Fibroblast of peridontal ligament (primary cell): ENCODE measurements around the gene PQBP1.
A peak's percentile ranks its signal among the peaks of the same experiment; 100 is the strongest.
"Not testable (repeated sequence)": the region's sequence is repeated elsewhere in the genome, so short reads cannot be mapped to it uniquely, and the experiment has no call there.

Experiments used
- DNase-seq: peaks from one replicate; pipeline ENCODE4 v3.0.0-alpha.2; 2010; ENCODE audit errors: extremely low read depth

PQBP1 gene, protein sequence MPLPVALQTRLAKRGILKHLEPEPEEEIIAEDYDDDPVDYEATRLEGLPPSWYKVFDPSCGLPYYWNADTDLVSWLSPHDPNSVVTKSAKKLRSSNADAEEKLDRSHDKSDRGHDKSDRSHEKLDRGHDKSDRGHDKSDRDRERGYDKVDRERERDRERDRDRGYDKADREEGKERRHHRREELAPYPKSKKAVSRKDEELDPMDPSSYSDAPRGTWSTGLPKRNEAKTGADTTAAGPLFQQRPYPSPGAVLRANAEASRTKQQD

DNA sequence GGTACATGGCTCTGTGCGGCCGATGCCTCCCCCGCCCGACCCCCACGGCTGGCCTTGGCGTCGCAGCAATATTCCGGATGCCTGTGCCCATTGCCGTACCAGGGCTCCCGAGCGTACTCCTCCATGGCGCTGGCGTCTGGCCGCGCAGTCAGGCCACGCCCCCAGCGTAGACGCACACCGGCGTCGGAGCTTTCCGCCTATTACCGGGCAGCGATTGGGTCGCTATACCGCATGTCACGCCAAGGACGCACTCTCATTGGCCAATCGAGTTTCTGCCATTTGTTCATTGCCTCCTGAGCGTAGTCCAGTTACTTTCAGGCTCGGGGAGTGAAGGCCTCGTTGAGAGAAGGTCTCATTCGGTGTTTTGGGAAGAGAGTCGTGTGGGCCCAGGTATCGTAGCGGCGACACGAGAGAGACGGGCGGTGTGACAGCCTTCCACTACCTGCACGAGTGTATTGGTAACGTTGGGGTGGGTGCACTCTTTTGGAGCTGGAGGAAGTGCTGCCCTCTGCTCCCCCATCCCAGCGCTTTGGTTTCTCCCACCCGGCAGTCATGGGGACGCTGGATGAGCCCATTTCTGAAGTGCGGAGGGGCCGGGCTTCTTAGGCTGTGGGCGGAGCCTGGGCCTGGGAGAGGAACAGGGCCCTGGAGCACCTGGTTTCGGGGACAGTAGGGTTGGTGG is at the start of gene PQBP1, which contains the start of gene TIMM17B:
Gene PQBP1 (plus strand): TSS at position 306 of the 682 bp plus-strand sequence. CDS start 580 bp downstream, outside the sequence.
Gene TIMM17B (minus strand): TSS at position 144 of the 682 bp plus-strand sequence. CDS start 19 bp downstream, at position 125.
- DNase-seq, result peak; percentile 96

DNA sequence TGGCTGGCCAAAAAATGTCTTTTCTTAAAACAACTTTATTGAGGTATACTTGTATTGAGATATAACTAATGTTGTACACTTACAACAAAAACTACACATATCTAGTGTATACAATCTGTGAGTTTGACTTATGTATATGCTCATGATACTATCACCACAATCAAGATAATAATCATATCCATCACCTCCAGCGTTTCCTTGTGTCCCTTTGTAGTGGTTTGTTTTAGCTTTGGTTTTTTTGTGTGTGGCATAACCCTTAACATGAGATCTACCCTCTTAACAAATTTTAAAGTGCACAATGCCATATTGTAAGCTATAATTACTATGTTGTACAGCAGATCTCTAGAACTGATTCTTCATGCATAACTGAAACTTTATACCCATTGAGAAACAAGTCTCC is 48.9 kb upstream of the PQBP1 start:
- no peak for DNase-seq

DNA sequence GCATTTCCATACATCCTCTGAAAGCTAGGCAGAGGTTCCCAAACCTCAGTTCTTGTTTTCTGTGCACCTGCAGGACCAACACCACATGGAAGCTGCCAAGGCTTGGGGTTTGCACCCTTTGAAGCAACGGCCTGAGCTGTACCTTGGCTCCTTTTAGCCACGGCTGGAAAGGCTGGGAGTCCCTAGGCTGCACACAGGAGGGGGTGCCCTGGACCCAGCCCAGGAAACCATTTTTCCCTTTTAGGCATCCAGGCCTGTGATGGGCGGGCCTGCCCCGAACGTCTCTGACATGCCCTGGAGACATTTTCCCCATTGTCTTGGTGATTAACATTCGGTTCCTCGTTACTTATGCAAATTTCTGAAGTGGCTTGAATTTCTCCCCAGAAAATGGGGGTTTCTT is 44.9 kb upstream of the PQBP1 start:
- no peak for DNase-seq

DNA sequence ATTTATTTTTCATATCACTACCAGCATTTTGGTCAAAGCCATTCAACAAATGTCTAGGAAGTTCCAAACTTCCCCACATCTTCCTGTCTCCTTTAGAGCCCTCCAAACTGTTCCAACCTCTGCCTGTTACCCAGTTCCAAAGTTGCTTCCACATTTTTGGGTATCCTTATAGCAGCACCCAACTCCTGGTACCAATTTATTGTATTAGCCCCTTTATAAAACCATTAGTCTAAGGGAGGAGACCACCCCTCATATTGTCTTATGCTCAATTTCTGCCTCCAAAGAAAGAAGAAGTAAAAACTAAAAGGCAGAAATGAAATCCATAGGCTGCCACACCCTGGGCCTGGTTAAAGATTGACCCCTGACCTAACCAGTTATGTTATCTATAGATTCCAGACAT is 44.2 kb upstream of the PQBP1 start:
- DNase-seq, result not testable (repeated sequence)

DNA sequence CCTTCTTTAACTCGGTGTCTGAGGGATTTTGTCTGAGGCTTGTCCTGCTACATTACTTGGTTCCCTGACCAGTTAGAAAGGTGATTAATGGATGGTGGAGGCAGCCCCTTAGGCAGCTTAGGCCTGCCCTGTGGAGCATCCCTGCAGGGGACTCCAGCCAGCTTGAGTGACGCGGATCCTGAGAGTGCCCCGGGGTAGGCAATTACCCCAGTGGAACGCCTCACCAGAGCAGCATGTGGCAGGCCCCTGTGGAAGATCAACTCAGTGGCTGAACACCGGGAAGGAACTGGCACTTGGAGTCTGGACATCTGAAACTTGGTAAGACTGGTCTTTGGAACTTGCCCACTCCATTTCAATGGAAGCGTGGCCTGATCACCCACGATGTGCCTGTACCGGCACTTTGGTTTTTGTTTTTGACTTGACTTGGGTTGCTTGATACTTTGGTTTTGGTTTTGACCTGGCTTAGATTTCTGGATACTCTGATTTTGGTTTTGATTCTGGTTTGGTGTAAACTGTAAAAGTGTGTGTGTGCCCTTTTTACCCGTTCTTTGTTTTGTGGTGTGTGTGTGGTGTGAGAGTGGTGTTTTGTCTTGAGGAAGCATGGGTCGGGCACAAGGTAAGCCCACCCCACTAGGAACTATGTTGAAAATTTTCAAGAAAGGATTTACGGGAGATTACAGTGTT is 43.5 kb upstream of the PQBP1 start:
- DNase-seq, result not testable (repeated sequence)

DNA sequence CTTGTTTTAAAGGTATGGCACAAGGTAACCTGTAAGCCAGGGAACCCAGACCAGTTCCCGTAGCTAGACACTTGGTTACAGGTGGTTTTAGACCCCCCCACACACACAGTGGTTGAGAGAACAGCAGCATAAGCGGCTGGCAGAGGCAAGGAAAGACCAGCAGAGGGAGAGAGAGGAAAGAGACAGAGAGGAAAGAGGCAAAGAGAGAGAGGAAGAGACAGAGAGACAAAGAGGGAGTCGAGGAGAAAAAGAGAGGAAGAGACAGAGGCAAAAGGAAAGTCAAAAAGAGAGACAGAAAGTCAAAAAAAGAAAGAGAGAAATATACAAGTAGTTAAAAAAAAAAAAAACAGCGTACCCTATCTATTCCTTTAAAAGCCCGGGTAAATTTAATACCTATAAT is 42.8 kb upstream of the PQBP1 start:
- peak; percentile 10 for DNase-seq

DNA sequence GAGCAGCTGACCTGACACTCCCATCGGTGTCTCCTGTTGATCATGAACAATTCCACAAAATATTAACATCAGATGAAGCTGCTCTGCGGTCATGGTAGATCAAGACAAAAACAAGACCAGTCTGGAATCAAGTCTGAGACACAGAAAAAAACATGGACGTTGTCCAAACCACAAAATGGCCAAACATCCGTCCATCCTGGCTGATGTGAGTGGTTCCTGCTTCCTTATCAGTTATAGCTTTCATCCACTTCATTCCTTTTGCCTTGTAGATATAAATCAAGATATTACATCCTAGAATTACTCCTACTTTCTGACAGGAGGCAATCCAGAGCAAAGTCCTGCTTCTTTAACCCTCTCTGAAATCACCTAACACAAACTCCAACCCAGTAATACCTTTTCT is 33.5 kb upstream of the PQBP1 start:
- peak; percentile 6 for DNase-seq

DNA sequence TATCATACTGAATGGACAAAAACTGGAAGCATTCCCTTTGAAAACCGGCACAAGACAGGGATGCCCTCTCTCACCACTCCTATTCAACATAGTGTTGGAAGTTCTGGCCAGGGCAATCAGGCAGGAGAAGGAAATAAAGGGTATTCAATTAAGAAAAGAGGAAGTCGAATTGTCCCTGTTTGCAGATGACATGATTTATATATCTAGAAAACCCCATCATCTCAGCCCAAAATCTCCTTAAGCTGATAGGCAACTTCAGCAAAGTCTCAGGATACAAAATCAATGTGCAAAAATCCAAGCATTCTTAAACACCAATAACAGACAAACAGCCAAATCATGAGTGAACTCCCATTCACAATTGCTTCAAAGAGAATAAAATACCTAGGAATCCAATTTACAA is 25.7 kb upstream of the PQBP1 start:
- DNase-seq, result not testable (repeated sequence)

DNA sequence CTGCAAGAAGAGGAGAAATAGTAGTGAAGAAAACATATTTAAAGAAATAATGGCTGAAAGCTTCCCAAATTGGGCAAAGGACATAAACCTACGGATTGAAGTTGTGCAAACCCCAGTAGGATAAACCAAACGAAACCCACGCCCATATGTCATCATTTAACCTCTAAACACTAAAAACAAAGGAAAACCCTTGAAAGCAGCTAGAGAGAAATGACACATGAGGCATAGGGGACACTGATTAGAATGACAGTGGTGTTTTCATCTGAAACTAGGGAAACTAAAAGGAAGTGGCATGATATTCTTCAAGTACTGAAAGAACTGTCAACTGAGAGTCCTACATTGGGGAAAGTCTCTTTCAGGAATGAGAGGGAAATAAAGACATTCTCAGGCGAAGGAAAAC is 20.8 kb upstream of the PQBP1 start:
- not testable (repeated sequence) for DNase-seq

DNA sequence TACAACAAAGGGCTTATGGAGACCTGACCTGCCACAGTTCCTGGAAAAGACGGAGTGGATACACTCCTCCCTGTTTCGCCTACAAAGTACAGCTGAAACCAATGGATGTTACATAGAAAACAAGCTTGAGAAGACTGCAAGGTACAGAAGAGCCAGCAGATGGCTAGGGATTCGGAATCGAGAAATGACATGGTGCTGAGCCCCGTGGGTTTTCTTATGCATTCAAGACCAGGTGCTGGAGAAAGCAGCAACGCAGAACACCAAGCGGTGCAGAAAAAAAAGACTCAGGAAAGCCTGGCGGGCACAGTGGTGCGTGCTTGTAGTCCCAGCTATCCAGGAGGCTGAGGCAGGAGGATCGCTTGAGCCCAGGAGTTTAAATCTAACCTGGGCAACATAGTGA is 14.0 kb upstream of the PQBP1 start:
- DNase-seq, result no peak

DNA sequence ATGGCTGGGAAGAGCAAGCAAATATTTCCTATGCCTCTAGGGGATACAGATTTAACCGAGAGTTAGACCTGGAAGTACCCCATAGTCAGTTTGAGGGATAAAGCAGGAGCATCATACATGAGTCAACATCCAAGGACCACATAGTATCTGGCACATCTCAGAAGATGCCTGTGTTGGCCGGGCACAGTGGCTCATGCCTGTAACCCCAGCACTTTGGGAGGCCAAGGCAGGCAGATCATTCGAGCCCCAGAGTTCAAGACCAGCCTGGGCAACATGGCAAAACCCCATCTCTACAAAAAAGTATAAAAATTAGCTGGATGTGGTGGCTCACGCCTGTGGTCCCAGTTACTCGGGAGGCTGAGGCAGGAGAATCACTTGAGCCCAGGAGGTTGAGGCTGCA is 11.1 kb upstream of the PQBP1 start:
- DNase-seq, result not testable (repeated sequence)

DNA sequence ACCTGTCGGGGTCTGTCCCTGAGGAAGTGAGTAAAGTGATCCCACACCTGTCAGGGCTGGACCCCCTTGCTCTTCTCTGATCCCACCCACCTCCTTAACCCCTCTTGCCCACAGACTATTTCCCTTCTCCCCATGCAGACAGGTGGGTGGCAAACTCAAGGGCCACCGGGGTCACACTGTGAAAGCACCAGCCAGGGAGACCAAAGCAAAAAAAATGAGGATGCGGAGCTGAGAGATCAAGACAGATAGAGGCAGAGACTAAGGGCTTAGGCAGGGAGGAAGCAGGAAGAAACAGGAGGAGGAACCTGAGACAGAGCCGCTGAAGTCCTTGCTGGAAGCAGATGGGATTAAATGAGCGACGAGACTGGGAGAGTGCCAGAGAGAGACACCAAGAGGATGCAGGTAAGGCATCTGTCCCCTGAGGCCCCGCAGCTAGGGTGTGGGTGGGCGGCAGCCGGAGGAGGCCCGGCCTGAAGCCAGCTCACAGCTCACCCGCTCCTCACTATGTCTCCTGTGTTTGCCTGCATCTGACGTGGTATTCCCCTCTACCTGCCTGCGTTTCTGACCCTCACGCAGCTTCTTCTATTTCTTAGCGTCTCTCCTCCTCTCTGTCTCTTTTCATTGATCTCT is 7.3 kb upstream of the PQBP1 start:
- DNase-seq, result no peak

DNA sequence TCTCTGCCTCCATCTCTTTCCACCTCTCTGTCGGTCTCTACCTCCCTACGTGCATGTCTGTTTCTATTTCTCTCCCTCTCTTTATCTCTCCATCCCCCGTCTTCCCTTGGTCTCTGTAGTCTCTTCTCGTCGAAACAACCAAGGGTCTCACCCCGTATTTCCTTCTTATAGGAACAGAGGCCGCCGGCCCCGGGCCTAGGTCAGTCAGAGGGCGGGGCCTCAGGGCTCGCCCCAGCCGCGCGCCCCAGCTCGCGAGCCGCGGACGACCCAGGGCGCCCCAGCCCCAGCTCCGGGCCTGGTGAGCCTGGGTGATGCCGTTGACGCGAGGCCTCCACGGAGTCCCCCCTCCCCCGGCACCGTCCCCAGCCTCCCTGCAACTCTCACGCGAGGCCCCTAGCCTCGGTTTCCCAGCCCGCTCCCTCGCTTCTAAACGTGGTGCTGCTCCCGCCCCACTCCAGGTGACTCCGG is 6.8 kb upstream of the PQBP1 start:
- DNase-seq, result no peak

DNA sequence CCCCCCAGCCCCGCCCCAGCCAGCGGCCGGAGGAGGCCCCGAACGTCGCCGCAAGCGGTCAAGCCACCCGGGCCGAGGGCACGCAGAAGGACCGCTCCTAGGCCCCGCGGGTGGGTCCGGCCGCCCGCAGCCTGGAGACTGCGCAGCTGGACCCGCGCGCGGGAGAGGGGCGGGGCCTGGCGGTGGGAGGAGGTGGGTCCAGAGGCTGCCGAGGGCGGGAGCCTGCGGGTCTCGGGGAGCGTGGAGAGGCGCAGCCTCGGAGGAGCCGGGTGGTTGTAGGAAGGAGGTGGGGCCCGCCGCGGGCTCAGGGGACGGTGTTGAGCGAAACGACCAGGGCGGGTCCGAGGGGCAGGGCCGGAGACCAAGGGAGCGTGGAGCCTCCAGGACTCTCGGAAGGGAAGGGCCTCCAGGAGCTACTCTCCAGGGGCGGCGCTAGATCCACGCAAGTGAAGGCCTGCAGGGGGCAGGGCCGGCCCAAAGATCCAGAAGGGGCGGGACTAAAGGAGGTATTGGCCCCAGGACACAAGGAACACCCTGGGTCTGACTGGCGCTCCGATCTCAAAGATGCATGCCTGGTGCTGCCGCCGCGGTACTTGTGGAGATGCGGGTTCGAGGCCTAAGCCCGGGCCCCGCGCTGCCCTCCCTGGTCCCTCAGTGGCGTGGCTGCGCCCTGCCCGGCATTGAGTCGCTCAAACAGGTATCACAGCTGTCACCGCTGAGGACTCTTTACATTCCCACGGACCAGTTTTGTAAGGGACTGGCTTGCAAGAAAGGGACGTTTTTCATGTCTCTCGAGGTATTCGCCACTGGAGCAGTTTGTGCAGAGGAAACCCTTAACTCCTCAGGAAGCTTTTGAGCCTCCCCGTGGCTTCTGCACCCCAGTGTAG is 6.1 kb upstream of the PQBP1 start:
- DNase-seq, result peak; percentile 81

DNA sequence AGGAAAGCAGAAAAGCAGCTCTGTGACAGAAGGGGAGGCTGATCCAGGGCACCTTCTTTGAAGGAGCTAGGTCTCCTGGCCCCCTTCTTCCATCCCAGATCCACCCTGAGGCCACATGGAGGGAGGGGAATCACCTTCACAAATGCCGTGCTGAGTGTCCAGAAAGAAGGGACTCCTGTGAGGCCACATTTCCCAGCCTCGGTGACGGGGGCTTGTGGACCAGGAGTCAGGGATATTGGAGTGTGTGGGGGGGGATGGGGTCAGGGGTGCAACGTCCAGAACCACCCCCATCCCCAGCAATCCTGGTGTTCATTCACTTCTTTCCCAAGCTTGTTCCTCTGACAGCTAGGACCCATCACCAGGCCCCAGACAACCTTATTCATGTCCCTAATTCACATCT is 4.8 kb upstream of the PQBP1 start:
- no peak for DNase-seq

DNA sequence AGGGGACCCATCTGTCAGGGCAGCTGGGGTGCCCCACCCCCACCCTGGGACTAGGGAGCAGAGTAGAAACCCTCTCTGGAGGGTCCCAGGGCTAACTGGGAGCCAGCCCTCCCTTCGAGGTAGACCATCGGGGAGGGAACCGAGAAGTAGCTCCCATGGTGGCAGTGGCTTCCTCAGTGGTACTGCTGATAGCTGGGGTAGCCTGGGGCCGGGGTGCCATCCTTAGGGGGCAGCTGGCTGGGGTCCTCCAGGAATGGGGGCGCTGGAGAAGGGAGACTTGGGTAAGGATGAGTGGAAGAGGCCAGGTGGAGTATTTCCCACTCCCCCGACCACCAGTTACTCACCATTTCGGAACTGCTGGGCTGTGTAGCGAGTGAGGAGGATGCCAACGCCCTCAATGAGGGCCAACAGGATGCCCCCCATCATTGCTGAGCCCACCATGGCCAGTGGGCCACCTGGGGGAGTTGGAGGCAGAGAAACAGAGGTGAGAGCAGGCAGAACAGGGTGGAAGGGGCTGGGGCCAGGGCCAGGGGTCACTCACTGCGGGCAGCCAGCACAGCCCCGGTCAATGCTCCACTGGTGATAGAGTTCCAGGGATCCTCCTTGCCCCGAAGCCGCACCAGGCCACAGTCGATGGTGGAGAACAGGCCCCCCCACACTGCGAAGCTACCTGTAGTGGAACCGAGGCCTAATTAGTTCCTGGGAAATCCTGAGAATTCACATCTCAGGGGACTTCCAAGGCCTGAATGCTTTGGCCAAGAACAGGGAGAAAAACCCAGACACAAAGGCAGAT is 4.0 kb upstream of the PQBP1 start:
- no peak for DNase-seq

DNA sequence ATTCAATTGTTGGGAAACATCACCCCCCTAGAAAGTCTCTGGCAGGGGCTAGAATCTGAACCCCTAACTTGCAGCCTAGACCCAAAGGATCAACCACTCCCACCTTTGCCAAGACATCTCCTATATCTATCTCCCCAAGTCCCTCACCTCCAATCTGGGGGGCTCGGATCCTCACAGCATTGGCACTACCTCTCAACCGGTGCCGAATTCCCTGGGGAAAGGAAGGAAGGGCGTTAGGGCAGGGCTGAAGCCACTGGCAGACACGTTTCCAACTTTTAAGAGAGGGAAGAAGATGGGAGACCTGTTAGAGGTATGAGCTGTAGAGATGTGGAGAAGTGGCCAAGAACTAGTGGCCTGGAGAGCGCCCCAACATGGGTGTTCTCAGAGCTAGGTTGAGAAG is 2.8 kb upstream of the PQBP1 start:
- no peak for DNase-seq

DNA sequence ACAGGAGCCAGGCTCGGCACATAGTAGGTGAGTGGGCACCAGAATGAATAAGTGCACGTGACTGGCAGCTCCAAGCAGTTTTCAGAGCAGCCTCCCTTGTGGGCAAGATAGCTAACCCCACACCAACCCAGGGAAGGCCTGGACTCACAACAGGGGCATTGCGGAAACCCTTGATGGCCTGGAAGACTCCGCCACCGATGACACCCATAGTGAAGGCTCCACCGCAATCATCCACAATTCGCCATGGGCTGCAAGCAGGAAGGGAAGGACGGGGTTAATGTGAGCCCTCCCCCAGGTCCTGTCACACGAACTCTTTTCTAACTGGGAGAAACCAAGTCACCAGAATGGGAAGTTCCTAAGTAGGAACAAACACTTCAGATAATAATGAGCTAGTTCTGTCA is 1.1 kb upstream of the PQBP1 start:
- peak; percentile 37 for DNase-seq

DNA sequence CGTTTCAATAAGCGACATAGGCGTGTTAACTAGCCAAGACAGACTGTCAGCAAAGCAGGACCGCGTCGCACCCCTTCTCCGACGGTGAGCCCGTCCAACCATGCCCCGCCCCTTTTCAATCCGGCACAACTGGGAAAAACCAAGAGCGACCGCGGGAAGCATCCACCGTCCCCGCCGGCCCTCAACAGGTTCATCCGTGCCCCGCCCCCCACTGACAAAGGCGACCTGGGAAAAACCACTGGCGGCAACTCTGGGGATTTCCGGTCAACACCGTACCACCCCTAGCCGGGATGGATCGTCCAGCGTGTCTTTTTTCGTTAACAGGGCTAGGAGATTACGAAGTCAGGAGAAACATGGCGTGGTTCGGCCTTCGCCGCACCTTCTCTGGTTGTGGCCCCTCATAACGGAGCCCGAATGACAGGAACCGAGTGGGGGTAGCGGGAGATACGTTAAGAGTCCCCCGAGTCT is 539 bp upstream of the PQBP1 start:
- peak; percentile 53 for DNase-seq

DNA sequence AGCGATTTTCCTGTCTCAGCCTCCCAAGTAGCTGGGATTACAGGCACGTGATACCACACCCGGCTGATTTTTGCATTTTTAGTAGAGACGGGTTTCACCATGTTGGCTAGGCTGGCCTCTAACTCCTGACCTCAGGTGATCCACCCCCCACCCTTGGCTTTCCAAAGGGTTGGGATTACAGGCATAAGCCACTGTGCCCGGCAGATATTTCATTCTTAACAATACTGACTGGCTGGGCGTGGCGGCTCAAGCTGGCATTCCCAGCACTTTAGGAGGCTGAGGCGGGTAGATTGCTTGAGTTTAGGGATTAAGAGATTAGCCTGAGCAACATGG is 1.3 kb downstream of the PQBP1 start:
- DNase-seq, result no peak
